SK-N-SH (cell line): ENCODE results near the gene ZBED5. TPM values are rescaled to one million over a fixed set of nuclear protein-coding genes. Genes with fewer than 3 reads are reported as not detected.

Experiments used
- CTCF ChIA-PET: fragments of 300-600, 350-600 bp; formaldehyde crosslinking; extraction: SDS; loops from one replicate; lab custom pipeline; 2021; lab: Yijun Ruan, JAX
- POLR2A ChIA-PET: fragments of 350-600 bp; sonication (Branson Sonifier 250); formaldehyde crosslinking; extraction: SDS; loops from one replicate; lab custom pipeline; 2020; ENCODE audit warnings: antibody characterized with exemption, inconsistent platforms; lab: Yijun Ruan, JAX
- DNase-seq: peaks from one replicate; pipeline ENCODE4 v3.0.0; 2012
- H2AFZ ChIP-seq: fragments of 200-600 bp; sonication (generic); 2 replicates; pipeline ENCODE4 v1.8.1; 2016; ENCODE audit warnings: antibody characterized with exemption, mild to moderate bottlenecking, low read depth
- H3F3A ChIP-seq: fragments of 200-600 bp; sonication (generic); replicated peaks from 2 replicates; pipeline ENCODE3; 2016; ENCODE audit warnings: antibody characterized with exemption, mild to moderate bottlenecking; ENCODE audit not compliant: insufficient read depth
- H3K27ac ChIP-seq, 2 experiments: fragments of 200-500 bp in 1 of 2; fragments of 200-600 bp in 1 of 2; sonication (Bioruptor generic) in 1 of 2; sonication (generic), shearing (Covaris generic) in 1 of 2; 2 replicates each; pipeline versions ENCODE4 v1.5.1 to v1.6.1; 2014 to 2016; ENCODE audit warnings: low read depth in 2 of 2, inconsistent platforms in 1 of 2, low read length in 1 of 2, mild to moderate bottlenecking in 1 of 2, mixed read lengths in 1 of 2
- H3K27me3 ChIP-seq: fragments of 200-600 bp; sonication (generic), shearing (Covaris generic); 2 replicates; pipeline ENCODE4 v1.6.1; 2016; ENCODE audit warnings: mixed run types; ENCODE audit not compliant: insufficient read depth
- H3K36me3 ChIP-seq, 2 experiments: fragments of 200-500 bp in 1 of 2; fragments of 200-600 bp in 1 of 2; sonication (Bioruptor generic) in 1 of 2; sonication (generic) in 1 of 2; replicated peaks in 1 of 2; 2 replicates each; pipeline versions ENCODE3 to v1.5.1; 2014 to 2016; ENCODE audit warnings: low read length in 1 of 2, mild to moderate bottlenecking in 1 of 2; ENCODE audit not compliant: insufficient read depth in 2 of 2, control insufficient read depth in 1 of 2
- H3K4me1 ChIP-seq, 2 experiments: fragments of 200-500 bp in 1 of 2; fragments of 200-600 bp in 1 of 2; sonication (Bioruptor generic) in 1 of 2; sonication (generic), shearing (Covaris generic) in 1 of 2; 2 replicates each; pipeline versions ENCODE4 v1.5.1 to v1.6.1; 2014 to 2016; ENCODE audit warnings: low read depth in 1 of 2, low read length in 1 of 2, mixed run types in 1 of 2; ENCODE audit not compliant: insufficient read depth in 2 of 2, control insufficient read depth in 1 of 2
- H3K4me2 ChIP-seq: fragments of 200-600 bp; sonication (generic), shearing (Covaris generic); 2 replicates; pipeline ENCODE4 v1.6.1; 2017; ENCODE audit warnings: mixed run types
- H3K4me3 ChIP-seq, 2 experiments: fragments of 200-500 bp in 1 of 2; fragments of 200-600 bp in 1 of 2; sonication (Bioruptor generic) in 1 of 2; sonication (generic), shearing (Covaris generic) in 1 of 2; 2 replicates each; pipeline versions ENCODE4 v1.5.1 to v1.8.1; 2014 to 2016; ENCODE audit warnings: low read depth in 2 of 2, inconsistent platforms in 1 of 2, low read length in 1 of 2, mild to moderate bottlenecking in 1 of 2, mixed read lengths in 1 of 2, moderate library complexity in 1 of 2
- H3K79me2 ChIP-seq: fragments of 200-600 bp; sonication (generic); 2 replicates; pipeline ENCODE4 v1.8.1; 2017; ENCODE audit warnings: mild to moderate bottlenecking; ENCODE audit not compliant: insufficient read depth
- H3K9ac ChIP-seq: fragments of 200-600 bp; sonication (generic); 2 replicates; pipeline ENCODE4 v1.6.1; 2017; ENCODE audit warnings: mixed run types
- H3K9me2 ChIP-seq: fragments of 200-600 bp; sonication (generic); 2 replicates; pipeline ENCODE4 v1.6.1; 2017; ENCODE audit warnings: mixed run types
- H3K9me3 ChIP-seq: fragments of 200-600 bp; sonication (generic); 2 replicates; pipeline ENCODE4 v1.6.1; 2017; ENCODE audit warnings: mixed run types, mild to moderate bottlenecking, moderate library complexity
- H4K20me1 ChIP-seq: fragments of 200-600 bp; sonication (generic); 2 replicates; pipeline ENCODE4 v1.6.1; 2017; ENCODE audit warnings: mild to moderate bottlenecking, mixed run types; ENCODE audit not compliant: insufficient read depth
- EP300 ChIP-seq, 2 experiments: IDR thresholded peaks; 2 replicates each; pipeline versions ENCODE4 v1.4.0 to v1.6.1; 2012; ENCODE audit warnings: borderline replicate concordance in 1 of 2, low read depth in 1 of 2, low read length in 1 of 2
- FOSL2 ChIP-seq: IDR thresholded peaks from 2 replicates; pipeline ENCODE4 v1.4.0; 2012; ENCODE audit warnings: low read depth, mild to moderate bottlenecking, moderate library complexity, borderline replicate concordance
- GABPA ChIP-seq: IDR thresholded peaks from 2 replicates; pipeline ENCODE4 v1.4.0; 2012; ENCODE audit warnings: low read depth, mild to moderate bottlenecking
- IRF3 ChIP-seq: fragments of 150-350 bp; IDR thresholded peaks from 2 replicates; pipeline ENCODE4 v1.6.1; 2016; ENCODE audit warnings: mild to moderate bottlenecking, low read depth, low read length
- JUND ChIP-seq: IDR thresholded peaks from 2 replicates; pipeline ENCODE4 v1.4.0; 2012
- MAX ChIP-seq: IDR thresholded peaks from 2 replicates; pipeline ENCODE4 v1.4.0; 2012; ENCODE audit warnings: low read depth
- MEF2A ChIP-seq: IDR thresholded peaks from 2 replicates; pipeline ENCODE4 v1.4.0; 2012; ENCODE audit warnings: low read depth, borderline replicate concordance
- MXI1 ChIP-seq: IDR thresholded peaks from 2 replicates; pipeline ENCODE4 v1.6.1; 2012; ENCODE audit warnings: mild to moderate bottlenecking, low read depth, low read length, improper control_type of control experiment
- NFIC ChIP-seq: IDR thresholded peaks from 2 replicates; pipeline ENCODE4 v1.4.0; 2012; ENCODE audit warnings: borderline replicate concordance
- NRF1 ChIP-seq: IDR thresholded peaks from 2 replicates; pipeline ENCODE4 v1.6.1; 2012; ENCODE audit warnings: low read depth, mild to moderate bottlenecking, low read length
- POLR2AphosphoS5 ChIP-seq: IDR thresholded peaks from 2 replicates; pipeline ENCODE4 v1.6.1; 2012; ENCODE audit warnings: low read depth, low read length
- RAD21 ChIP-seq: IDR thresholded peaks from 2 replicates; pipeline ENCODE4 v1.6.1; 2012; ENCODE audit warnings: mild to moderate bottlenecking, low read length
- RCOR1 ChIP-seq: fragments of 150-350 bp; IDR thresholded peaks from 2 replicates; pipeline ENCODE4 v1.6.1; 2017; ENCODE audit warnings: antibody characterized with exemption, low read length
- TEAD4 ChIP-seq: IDR thresholded peaks from 2 replicates; pipeline ENCODE4 v1.4.0; 2012; ENCODE audit warnings: mild to moderate bottlenecking, borderline replicate concordance; ENCODE audit not compliant: insufficient read depth
- YY1 ChIP-seq: IDR thresholded peaks from 2 replicates; pipeline ENCODE4 v1.4.0; 2012; ENCODE audit warnings: low read depth, mild to moderate bottlenecking
- ZBTB33 ChIP-seq: IDR thresholded peaks from 2 replicates; pipeline ENCODE4 v1.4.0; 2012; ENCODE audit warnings: low read depth, borderline replicate concordance
- WGBS: methylation state at CpG from one replicate; pipeline ENCODE4 v1.1.6; 2017; ENCODE audit warnings: low lambda C conversion rate; 5-methylcytosine and 5-hydroxymethylcytosine counted together
- polyA plus RNA-seq, 3 experiments: library from polyadenylated mRNA; depleted of rRNA; stranded (reverse); fragments of >200 nt; gene quantifications; 2 replicates each; pipeline ENCODE4 v1.2.3, GENCODE V29; 2012

ZBED5 gene
- polyA plus RNA-seq, 1 of the 3 experiments (the other 2 are of a cell fraction): 23.5 TPM

- no peak for TF ChIP-seq MXI1
- 0 out of 2 replicates have a peak, but pooled peaks have one; percentile 27 for TF ChIP-seq TEAD4
- TF ChIP-seq NFIC: peak; percentile 55
- no peak for TF ChIP-seq IRF3
- TF ChIP-seq RCOR1: no peak
Measured at GRCh38 chr11:10906521-10906920, 48.7 kb upstream of the ZBED5 start (continued).

- Histone ChIP-seq H3K9me2 (no peaks in the 10 kb centered on the region), H3K27me3 (no peaks in the 10 kb centered on the region), H3K79me2 (no peaks in the 10 kb centered on the region)
- CTCF ChIA-PET: interaction anchor here (2.7 to 3.4 kb wide), 2 partner anchors 24 to 110 kb away, joined by 10 to 12 read pairs; no protein-coding TSS in a partner anchor
- TF ChIP-seq YY1 (no peak), NRF1 (no peak), RAD21 (no peak), EP300 (IDR thresholded peaks at IDR 0.05; ENCODE audit: borderline replicate concordance in 1 of 2, low read depth in 1 of 2, low read length in 1 of 2) (no peak), FOSL2 (no peak), MEF2A (no peak), IRF3 (no peak), POLR2AphosphoS5 (no peak), ZBTB33 (no peak), GABPA (no peak), JUND (no peak), MAX (no peak)
- TF ChIP-seq, all 33 proteins: peak for 0
- Histone ChIP-seq H4K20me1 (no peaks in the 10 kb centered on the region), H3K9ac (no peak overlapping the region), H3F3A (peaks cover 50% of the 10 kb centered on the region), H3K4me1 (peaks cover 21 to 45% of the 10 kb centered on the region in 2 experiments; a peak in 3 of 4 replicates), H3K9me3 (no peaks in the 10 kb centered on the region), H3K4me3 (no peak overlapping the region), H3K27ac (peak overlapping the region in 1 of 2 experiments; percentile 99; a peak in 1 of 4 replicates), H3K4me2 (no peak overlapping the region), H2AFZ (no peak overlapping the region), H3K36me3 (no peaks in the 10 kb centered on the region)
- DNase-seq: no peak
- POLR2A ChIA-PET: no interaction called here
- 92% methylated on average over 9 of the region's 9 CpGs for WGBS
Measured at GRCh38 chr11:10902301-10903063, 44.6 kb upstream of the ZBED5 start.
